Astrocyte (in vitro differentiated cells and primary cell): ENCODE measurements around the gene FIGN.

ENCODE experiments used
- CTCF ChIP-seq: IDR thresholded peaks from 2 replicates; pipeline ENCODE4 v1.5.1; 2011; ENCODE audit warnings: low read depth, mild to moderate bottlenecking, inconsistent platforms, low read length, moderate library complexity; ENCODE audit not compliant: insufficient read depth
- EZH2 ChIP-seq: IDR thresholded peaks from 2 replicates; pipeline ENCODE4 v1.6.1; 2012; ENCODE audit warnings: mild to moderate bottlenecking, low read length, inconsistent platforms; ENCODE audit not compliant: insufficient read depth

GRCh38 chr2:163757814-163758213, 22.0 kb upstream of the FIGN start:
- TF ChIP-seq EZH2 (no peak), CTCF (no peak)
